Jurkat, Clone E6-1 (cell line): Measurements from ENCODE around the gene ERICH4.
"Not testable (repeated sequence)": the region's sequence is repeated elsewhere in the genome, so short reads cannot be mapped to it uniquely, and the experiment has no call there.

Experiments
- DNase-seq: peaks from one replicate; pipeline ENCODE4 v3.0.0-alpha.2; 2011; ENCODE audit warnings: low read depth, low spot score
- H3K4me3 ChIP-seq: 2 replicates; pipeline ENCODE4 v1.5.1; 2011; ENCODE audit warnings: mild to moderate bottlenecking, low read length, control low read depth, moderate library complexity

The ERICH4 gene

GRCh38 chr19:41430922-41431321, 12.0 kb upstream of the ERICH4 start:
- no peak overlapping the region for H3K4me3 ChIP-seq
- no peak for DNase-seq

DNA sequence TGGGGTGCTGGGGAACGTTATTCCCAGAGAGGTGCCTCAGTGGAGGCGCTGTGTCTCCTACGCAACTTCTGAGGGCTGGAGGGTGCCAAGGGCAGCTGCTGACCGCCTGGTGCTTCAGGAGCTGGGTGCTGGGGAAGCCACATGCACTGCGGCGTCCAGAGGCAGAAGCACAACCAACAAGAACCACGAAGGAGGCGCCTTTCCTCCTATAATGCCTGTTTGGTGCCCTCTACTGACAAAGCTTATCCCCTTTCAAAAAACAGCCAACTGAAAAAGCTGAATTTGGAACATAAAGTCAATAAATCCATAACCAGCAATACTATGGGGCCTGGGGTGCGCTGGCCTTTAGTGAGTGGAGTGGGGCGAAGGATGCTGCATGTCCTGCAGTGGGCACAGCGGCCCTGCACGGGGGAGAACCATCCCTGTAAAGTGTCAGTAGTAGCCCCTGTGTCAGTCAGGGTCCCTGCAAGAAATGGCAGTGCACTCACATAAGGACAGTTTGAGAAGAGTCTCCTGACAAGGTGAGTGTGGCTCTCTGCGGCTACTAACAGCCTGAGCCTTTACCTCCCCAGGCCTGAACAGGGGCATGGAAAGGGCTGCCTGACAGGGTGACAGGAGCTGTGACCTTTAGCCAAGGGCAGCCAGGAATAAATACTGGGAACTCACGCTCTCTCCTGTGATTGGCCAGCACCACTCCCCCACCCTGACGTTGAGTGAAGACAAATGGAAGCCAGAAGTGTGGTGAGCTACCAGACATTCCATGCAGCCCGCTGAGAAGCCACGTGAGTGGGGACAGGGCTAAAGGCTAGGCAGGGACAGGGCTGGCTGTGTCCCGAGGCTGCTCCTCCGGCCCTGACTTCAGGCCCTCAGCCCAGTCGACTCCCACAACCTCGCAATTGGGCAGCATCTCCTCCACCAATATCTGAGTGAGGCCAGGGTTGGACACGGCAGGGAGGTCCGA, 11.2 kb upstream of the ERICH4 start:
- DNase-seq = no peak

GRCh38 chr19:41433171-41433570, 9.8 kb upstream of the ERICH4 start:
- H3K4me3 ChIP-seq = no peak overlapping the region

More for the DNA sequence above, 11.2 kb upstream of the ERICH4 start:
- H3K4me3 ChIP-seq = no peak overlapping the region

GRCh38 chr19:41434450-41434849, 8.5 kb upstream of the ERICH4 start:
- DNase-seq = no peak
- H3K4me3 ChIP-seq = no peak overlapping the region

More at GRCh38 chr19:41433171-41433570, 9.8 kb upstream of the ERICH4 start:
- DNase-seq = no peak

DNA sequence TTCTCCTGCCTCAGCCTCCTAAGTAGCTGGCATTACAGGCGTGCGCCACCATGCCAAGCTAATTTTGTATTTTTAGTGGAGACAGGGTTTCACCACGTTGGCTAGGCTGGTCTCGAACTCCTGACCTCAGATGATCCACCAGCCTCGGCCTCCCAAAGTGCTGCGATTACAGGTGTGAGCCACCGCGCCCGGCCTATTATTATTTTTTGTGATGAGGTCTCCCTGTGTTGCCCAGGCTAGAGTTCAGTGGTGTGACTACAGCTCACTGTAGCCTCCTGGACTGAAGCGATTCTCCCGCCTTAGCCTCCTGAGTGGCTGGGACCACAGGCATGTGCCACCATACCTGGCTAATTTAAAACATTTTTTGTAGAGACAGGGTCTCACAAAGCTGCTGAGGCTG, 7.6 kb upstream of the ERICH4 start:
- not testable (repeated sequence) for H3K4me3 ChIP-seq, DNase-seq

GRCh38 chr19:41435936-41436673, 6.9 kb upstream of the ERICH4 start:
- DNase-seq = no peak

GRCh38 chr19:41436674-41436951, 6.3 kb upstream of the ERICH4 start:
- DNase-seq = no peak
- no peak overlapping the region for H3K4me3 ChIP-seq

More at GRCh38 chr19:41435936-41436673, 6.9 kb upstream of the ERICH4 start:
- no peak overlapping the region for H3K4me3 ChIP-seq

DNA sequence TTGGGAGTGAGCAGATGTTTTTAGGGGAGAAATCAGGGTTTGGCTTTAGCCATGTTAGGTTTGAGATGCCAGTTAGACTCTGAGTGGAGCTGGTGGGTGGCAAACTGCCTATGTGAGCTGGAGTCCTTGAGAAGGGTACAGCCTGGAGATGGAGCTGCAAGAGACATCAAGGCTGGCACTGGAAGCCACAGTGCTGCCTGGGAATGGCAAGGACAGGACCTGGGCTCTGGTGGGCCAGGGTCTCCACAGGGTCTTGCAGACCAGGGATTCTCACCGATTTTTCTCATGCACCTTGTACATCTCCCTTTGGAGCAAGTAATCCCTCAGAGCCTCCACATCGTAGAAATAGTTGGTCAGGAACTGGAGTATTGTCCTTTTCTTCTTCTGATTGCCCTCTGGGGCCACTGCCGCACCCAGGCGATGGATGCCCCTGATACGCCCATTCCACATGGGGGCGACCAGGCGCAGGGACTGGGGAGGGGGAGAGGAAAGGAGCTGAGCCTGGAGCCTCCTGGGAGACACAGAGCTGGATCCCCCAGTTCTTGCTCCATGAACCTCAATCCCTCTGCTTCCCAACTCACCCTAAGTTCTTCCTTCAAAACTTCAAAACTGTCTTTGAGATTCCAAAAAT, 4.9 kb upstream of the ERICH4 start:
- no peak overlapping the region for H3K4me3 ChIP-seq
- DNase-seq = no peak

GRCh38 chr19:41439441-41440222, 3.3 kb upstream of the ERICH4 start, which contains the start of gene DMAC2:
Gene DMAC2 (minus strand): TSS chr19:41439912. CDS start chr19:41439899, 13 bp downstream.
- peak; percentile 99 for DNase-seq
- peak within 1 kb of the TSS; percentile 92 for H3K4me3 ChIP-seq

DNA sequence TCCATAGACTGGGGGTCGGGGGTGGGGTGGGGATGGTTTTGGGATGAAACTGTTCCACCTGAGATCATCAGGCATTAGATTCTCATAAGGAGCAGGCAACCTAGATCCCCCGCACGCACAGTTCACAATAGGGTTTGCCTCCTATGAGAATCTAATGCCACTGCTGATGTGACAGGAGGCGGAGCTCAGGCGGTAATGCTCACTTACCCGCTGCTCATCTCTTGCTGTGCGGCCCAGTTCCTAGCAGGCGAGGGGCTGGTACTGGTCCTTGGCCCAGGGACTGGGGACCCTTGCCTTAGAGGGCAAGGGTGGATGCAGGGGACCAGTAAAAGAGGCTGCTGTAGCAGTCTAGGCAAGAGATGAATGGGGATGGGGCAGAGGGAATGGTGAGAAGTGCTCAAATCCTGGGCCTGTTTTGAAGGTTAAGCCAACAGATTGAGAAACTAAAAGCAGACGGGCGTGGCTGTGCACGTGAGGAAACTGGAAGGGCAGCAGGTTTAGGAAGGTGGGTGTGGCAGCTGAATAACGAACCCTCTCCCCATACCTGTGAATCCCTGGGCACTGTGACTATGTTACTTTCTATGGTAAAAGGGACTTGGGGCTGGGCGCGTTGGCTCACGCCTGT, 1.5 kb upstream of the ERICH4 start:
- no peak overlapping the region for H3K4me3 ChIP-seq
- DNase-seq = no peak

- no peak overlapping the region for H3K4me3 ChIP-seq
- no peak for DNase-seq
Observed at GRCh38 chr19:41443813-41444455, 978 bp downstream of the ERICH4 start.

- no peak overlapping the region for H3K4me3 ChIP-seq
- DNase-seq = no peak
Observed at GRCh38 chr19:41445575-41445974, 2.6 kb downstream of the ERICH4 start.

DNA sequence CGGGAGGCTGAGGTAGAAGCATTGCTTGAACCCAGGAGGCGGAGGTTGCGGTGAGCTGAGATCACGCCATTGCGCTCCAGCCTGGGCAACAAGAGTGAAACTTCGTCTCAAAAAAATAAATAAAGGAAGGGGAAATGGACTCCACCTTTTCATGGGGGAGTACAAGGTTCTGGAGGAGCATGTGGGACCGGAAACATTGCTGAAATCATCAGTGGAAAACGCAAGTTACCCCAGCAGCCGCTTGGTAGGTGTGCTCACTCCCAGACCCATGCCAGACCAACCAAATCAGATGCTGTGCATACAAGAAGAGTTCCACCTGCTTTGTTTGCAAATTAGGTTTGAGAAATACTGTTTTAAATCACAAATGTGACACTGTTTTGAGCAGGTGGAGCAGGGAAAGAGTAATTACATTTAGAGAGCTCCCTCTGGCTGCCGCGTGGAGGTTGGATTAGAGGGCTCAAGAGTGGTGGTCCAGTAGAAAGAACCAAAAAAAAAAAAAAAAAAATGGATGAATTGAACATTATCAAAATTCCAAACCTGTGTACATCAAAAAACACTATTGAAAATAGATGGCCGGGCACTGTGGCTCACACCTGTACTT, 4.9 kb downstream of the ERICH4 start:
- DNase-seq = no peak

GRCh38 chr19:41449079-41449864, 6.3 kb downstream of the ERICH4 start:
- peak overlapping the region; percentile 33 for H3K4me3 ChIP-seq

More for the DNA sequence above, 4.9 kb downstream of the ERICH4 start:
- no peak overlapping the region for H3K4me3 ChIP-seq

DNA sequence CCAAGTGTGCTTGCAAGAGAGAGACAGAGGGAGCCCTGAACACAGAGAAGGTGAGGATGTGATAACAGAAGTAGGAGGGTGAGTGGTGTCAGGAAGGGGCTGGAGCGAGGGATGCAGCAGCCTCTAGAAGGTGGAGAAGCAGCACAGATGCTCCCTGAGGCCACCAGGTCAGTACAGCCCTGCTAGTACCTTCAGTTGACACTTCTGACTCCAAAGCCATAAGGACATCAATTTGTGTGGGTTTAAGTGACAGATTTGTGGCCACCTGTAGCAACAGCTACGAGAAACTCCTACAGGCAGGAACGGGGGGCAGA, 6.9 kb downstream of the ERICH4 start:
- H3K4me3 ChIP-seq = no peak overlapping the region
- no peak for DNase-seq

More at GRCh38 chr19:41449079-41449864, 6.3 kb downstream of the ERICH4 start:
- no peak for DNase-seq

DNA sequence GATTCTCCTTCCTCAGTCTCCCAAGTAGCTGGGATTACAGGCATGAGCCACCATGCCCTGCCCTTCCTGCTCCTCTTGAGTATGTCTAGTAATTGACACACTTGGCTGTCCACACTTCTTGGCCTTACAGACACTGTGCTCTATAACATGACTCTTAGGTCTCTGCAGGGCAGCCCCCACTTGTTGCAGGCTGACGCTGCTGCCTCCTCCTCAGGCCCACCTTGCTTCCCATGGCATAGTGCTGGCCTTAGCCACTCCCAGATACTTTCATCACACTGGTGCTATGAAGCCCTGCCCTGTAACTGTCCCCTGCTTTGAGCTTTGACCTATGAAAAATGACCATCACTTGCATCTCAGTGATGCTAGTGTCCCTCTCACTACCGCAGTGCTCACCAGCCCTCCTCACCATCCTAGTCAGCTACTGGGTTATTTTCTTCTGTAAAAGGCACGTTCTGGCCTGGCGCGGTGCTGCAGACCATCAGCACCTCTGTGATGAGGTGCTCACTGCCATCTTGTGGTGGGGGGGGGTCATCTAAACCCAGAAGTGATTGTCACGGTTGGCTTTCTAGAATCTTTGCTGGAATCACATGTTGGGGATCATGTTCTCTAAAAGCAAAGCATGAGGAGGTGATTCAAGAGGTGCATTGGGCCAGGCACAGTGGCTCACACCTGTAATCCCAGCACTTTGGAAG, 9.8 kb downstream of the ERICH4 start:
- no peak for DNase-seq
- H3K4me3 ChIP-seq = no peak overlapping the region

DNA sequence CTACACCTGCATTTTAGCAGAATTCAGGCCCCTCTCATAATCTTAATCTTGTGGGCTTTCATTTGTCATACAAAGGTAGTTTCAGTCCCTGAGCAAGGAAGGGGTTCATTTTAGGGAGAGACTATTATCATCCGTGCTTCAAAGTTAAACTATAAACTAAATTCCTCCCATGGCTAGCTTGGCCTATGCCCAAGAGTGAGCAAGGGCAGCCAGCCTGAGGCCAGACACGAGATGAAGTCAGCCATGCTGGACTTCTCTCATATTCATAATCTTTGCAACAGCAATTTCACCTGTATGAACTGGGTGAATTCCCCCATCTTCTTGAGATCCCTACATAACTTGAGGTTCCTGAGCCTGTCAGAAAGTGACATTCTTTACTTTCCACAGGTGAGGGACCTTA, 13.0 kb downstream of the ERICH4 start:
- no peak overlapping the region for H3K4me3 ChIP-seq
- DNase-seq = no peak
